Keratinocyte (primary cell): ENCODE measurements around the gene FLII.

Experiments
- CTCF ChIP-seq, 3 experiments: IDR thresholded peaks in 1 of 3; conservative IDR thresholded peaks in 1 of 3; optimal IDR thresholded peaks in 1 of 3; 2 replicates in 2 of 3; 3 replicates in 1 of 3; pipeline versions ENCODE3 to v1.5.1; 2011; ENCODE audit warnings: low read length in 3 of 3, mild to moderate bottlenecking in 3 of 3, moderate library complexity in 2 of 3, control low read depth in 1 of 3, inconsistent platforms in 1 of 3; ENCODE audit not compliant: insufficient read depth in 2 of 3; ENCODE audit errors: extremely low read depth in 1 of 3
- EZH2 ChIP-seq: IDR thresholded peaks from one replicate; pipeline ENCODE4 v1.6.1; 2012; ENCODE audit warnings: inconsistent platforms, mild to moderate bottlenecking, low read length, moderate library complexity

GRCh38 chr17:18198530-18198929 is 60.0 kb downstream of the FLII start:
- TF ChIP-seq CTCF (optimal IDR thresholded peaks at IDR 0.05 in 1 of 3, IDR thresholded peaks at IDR 0.05 in 1 of 3, conservative IDR thresholded peaks at IDR 0.05 in 1 of 3; ENCODE audit: extremely low read depth in 1 of 3, insufficient read depth in 2 of 3, low read length in 3 of 3) (no peak), EZH2 (no peak)
